Heart left ventricle (tissue), 16 donors: ENCODE data around the gene TMEM213. TPM values are rescaled to one million over a fixed set of nuclear protein-coding genes. Genes with fewer than 3 reads are reported as not detected.

Experiments used
- ATAC-seq, 4 donors: fragments of 200-7000 bp; cut with Tn5 transposase; one replicate each; pipeline ENCODE4 v1.9.1; 2020 to 2022; ENCODE audit warnings: moderate library complexity in 4 of 4, mild to moderate bottlenecking in 3 of 4, moderate number of reproducible peaks in 1 of 4
- DNase-seq, 5 donors: peaks; one replicate each; pipeline ENCODE4 v3.0.0-alpha.2; 2020
- H3K27ac ChIP-seq, 12 donors: fragments of 200-600 bp; sonication (generic) in 4 of 12; one replicate each; pipeline versions ENCODE4 v1.5.0 to v1.8.0; 2016 to 2022; ENCODE audit warnings: mild to moderate bottlenecking in 2 of 12
- H3K27me3 ChIP-seq, 9 donors: fragments of 200-600 bp; sonication (generic) in 2 of 9; one replicate each; pipeline versions ENCODE4 v1.5.1 to v1.8.0; 2016 to 2022; ENCODE audit warnings: mild to moderate bottlenecking in 3 of 9
- H3K36me3 ChIP-seq, 9 donors: fragments of 200-600 bp; sonication (generic) in 2 of 9; one replicate each; pipeline versions ENCODE4 v1.5.0 to v1.8.0; 2018 to 2022; ENCODE audit warnings: mild to moderate bottlenecking in 2 of 9
- H3K4me1 ChIP-seq, 12 donors: fragments of 200-600 bp; sonication (generic) in 4 of 12; one replicate each; pipeline versions ENCODE4 v1.5.0 to v1.8.0; 2016 to 2022; ENCODE audit warnings: mild to moderate bottlenecking in 3 of 12
- H3K4me3 ChIP-seq, 12 donors: fragments of 200-600 bp; sonication (generic) in 4 of 12; one replicate each; pipeline versions ENCODE4 v1.5.0 to v1.8.0; 2017 to 2022; ENCODE audit warnings: mild to moderate bottlenecking in 9 of 12, moderate library complexity in 4 of 12
- H3K9me3 ChIP-seq, 12 donors: fragments of 200-600 bp; sonication (generic) in 4 of 12; one replicate each; pipeline versions ENCODE4 v1.5.0 to v1.8.0; 2016 to 2022; ENCODE audit warnings: mild to moderate bottlenecking in 1 of 12
- CTCF ChIP-seq, 12 donors: fragments of 200-600 bp; sonication (generic) in 4 of 12; IDR thresholded peaks; one replicate each; pipeline versions ENCODE4 v1.5.0 to v1.8.0; 2018 to 2022; ENCODE audit warnings: antibody characterized with exemption in 12 of 12, mild to moderate bottlenecking in 5 of 12
- POLR2A ChIP-seq, 2 donors: fragments of 450-650 bp; IDR thresholded peaks; one replicate each; pipeline ENCODE4 v1.6.1; 2017; ENCODE audit warnings: antibody characterized with exemption in 2 of 2, mild to moderate bottlenecking in 2 of 2, moderate library complexity in 2 of 2
- WGBS, 4 donors: extraction: QIAGEN DNeasy Blood & Tissue Kit in 2 of 4; methylation state at CpG; one replicate each; pipeline versions ENCODE4 v1.1.5 to v1.1.7; 2013 to 2018; 5-methylcytosine and 5-hydroxymethylcytosine counted together
- intact Hi-C, 10 donors: fragments of 100-400 bp; cut with DNase I; formaldehyde crosslinking; loops; one replicate each; pipeline versions ENCODE4 v1.11.1 to v1.14.2; 2022
- polyA plus RNA-seq, 2 donors: library from polyadenylated mRNA; stranded (reverse); fragments of 200-250 nt; gene quantifications; one replicate each; pipeline ENCODE4 v1.2.3, GENCODE V29; 2013
- total RNA-seq, 9 donors: library from RNA; depleted of rRNA in 2 of 9; stranded (reverse); fragments of >200 nt in 2 of 9; fragmentation: NEBNext Ultra II Directional in 3 of 9; extraction: Animal tissue kit (Norgen Biotek cat#: 25700) in 3 of 9; gene quantifications; one replicate each; pipeline versions ENCODE4 v1.1.0 to v1.2.4, GENCODE V29; 2016 to 2023
- donor health status: ischemic (EF 13 %, LVEDD 7.1; RV severe dilation, severe dysfunction).
- donor health status: healthy with polysubstance abuse.
- donor health status: DM: no; HTN: yes; CAD: no.
- donor health status: DM: no; HTN: no; CAD: no.
- donor health status: ischemic (EF 25% LVEDD 6.9; RV normal size, moderate dysfunction).
- donor health status: ischemic (EF 25% LVEDD 5.7; RV mildly dilated, moderate dysfunction).
- donor health status: healthy.
- donor health status: DM: yes; HTN: yes; CAD: no.
- donor health status: ischemic (EF 35%, LVEDD 5.7; RV mildly dilated, moderate dysfunction).
- donor health status: nonischemic (EF 11% LVEDD 7.7; RV severe dilation, severe dysfunction).
- donor health status: DM: yes; HTN: yes; CAD: no.
- donor health status: PGD.
- donor health status: ischemic (EF 29% LVEDD 5.4; RV normal size, mild dysfunction).
- donor health status: nonischemic (EF 23%, LVEDD 6.1; RV moderate dilation, normal function).

TMEM213 gene
- total and polyA plus RNA-seq, 11 donors = not detected

- no peak overlapping the region for H3K4me3 ChIP-seq
- DNase-seq = no peak
- 64 to 76% (median 70%) methylated on average over 14 to 18 of the region's 18 CpGs for WGBS, 4 donors
These were observed 46.8 kb upstream of the TMEM213 start for GRCh38 chr7:138750901-138751464.

GRCh38 chr7:138752518-138753149, 45.2 kb upstream of the TMEM213 start:
- peak in 4 of 5 donors; percentile 21 to 70 (median 28) for DNase-seq
- 39 to 51% (median 42%) methylated on average over 12 of the region's 12 CpGs for WGBS, 4 donors
- peak in 3 of 4 donors; percentile 24 to 55 (median 42) for ATAC-seq
- Histone ChIP-seq H3K9me3 (no peaks in the 10 kb centered on the region), H3K4me3 (no peak overlapping the region), H3K36me3 (no peaks in the 10 kb centered on the region), H3K27ac (no peak overlapping the region), H3K4me1 (peaks cover 0 to 3% (median 0%) of the 10 kb centered on the region in 12 donors), H3K27me3 (peaks cover 0 to 13% (median 0%) of the 10 kb centered on the region in 9 donors)
- intact Hi-C loops = no loop called here
- TF ChIP-seq CTCF (IDR thresholded peaks at IDR 0.05) (no peak), POLR2A (IDR thresholded peaks at IDR 0.05) (no peak)

More at GRCh38 chr7:138750901-138751464, 46.8 kb upstream of the TMEM213 start:
- H3K9me3 ChIP-seq = no peaks in the 10 kb centered on the region
- TF ChIP-seq POLR2A (IDR thresholded peaks at IDR 0.05) = no peak
- no peak for TF ChIP-seq CTCF (IDR thresholded peaks at IDR 0.05)
- no peak overlapping the region for H3K27ac ChIP-seq
- intact Hi-C loops = no loop called here
- H3K4me1 ChIP-seq = peaks cover 0 to 3% (median 0%) of the 10 kb centered on the region in 12 donors
- no peaks in the 10 kb centered on the region for H3K36me3 ChIP-seq
- peaks cover 0 to 13% (median 0%) of the 10 kb centered on the region in 9 donors for H3K27me3 ChIP-seq
- ATAC-seq = no peak

DNA sequence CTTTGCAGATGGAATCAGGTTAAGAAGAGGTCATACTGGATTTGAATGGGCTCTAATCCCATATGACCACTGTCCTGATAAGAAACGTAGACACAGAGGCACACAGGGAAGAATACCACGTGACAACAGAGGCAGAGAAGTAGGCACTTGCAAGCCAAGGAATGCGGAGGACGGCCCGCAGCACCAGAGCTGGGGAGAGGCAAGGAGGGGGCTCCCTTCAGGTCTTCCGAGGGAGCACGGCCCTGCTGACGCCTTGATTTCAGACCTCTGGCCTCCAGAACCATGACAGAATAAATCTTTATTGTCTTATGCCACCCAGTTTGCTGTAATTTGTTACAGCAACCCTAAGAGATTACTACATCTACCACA, 44.7 kb upstream of the TMEM213 start:
- TF ChIP-seq POLR2A (IDR thresholded peaks at IDR 0.05) (no peak), CTCF (IDR thresholded peaks at IDR 0.05) (no peak)
- 52 to 60% (median 54%) methylated on average over 8 of the region's 8 CpGs for WGBS, 4 donors
- intact Hi-C loops = no loop called here
- Histone ChIP-seq H3K27ac (no peak overlapping the region), H3K4me1 (peaks cover 0 to 3% (median 0%) of the 10 kb centered on the region in 12 donors), H3K36me3 (no peaks in the 10 kb centered on the region), H3K27me3 (peaks cover 0 to 13% (median 0%) of the 10 kb centered on the region in 9 donors), H3K4me3 (no peak overlapping the region), H3K9me3 (no peaks in the 10 kb centered on the region)
- ATAC-seq = no peak
- DNase-seq = no peak

- Histone ChIP-seq H3K9me3 (no peaks in the 10 kb centered on the region), H3K27ac (no peak overlapping the region), H3K4me1 (peaks cover 0 to 3% (median 0%) of the 10 kb centered on the region in 12 donors), H3K4me3 (no peak overlapping the region), H3K27me3 (peaks cover 0 to 13% (median 0%) of the 10 kb centered on the region in 9 donors), H3K36me3 (no peaks in the 10 kb centered on the region)
- DNase-seq (no peak), ATAC-seq (no peak)
- WGBS, 4 donors = 80 to 96% (median 91%) methylated on average over 4 to 5 of the region's 5 CpGs
- TF ChIP-seq CTCF (IDR thresholded peaks at IDR 0.05) (no peak), POLR2A (IDR thresholded peaks at IDR 0.05) (no peak)
- intact Hi-C loops = no loop called here
These were observed 44.2 kb upstream of the TMEM213 start for GRCh38 chr7:138753610-138754009.
